ENCODE results near the gene VAV2. TPM values are rescaled to one million over a fixed set of nuclear protein-coding genes. Genes with fewer than 3 reads are reported as not detected.

The VAV2 gene
- total and polyA plus RNA-seq, 2 experiments from 2014 or later: 8.1 to 28.9 TPM

DNA sequence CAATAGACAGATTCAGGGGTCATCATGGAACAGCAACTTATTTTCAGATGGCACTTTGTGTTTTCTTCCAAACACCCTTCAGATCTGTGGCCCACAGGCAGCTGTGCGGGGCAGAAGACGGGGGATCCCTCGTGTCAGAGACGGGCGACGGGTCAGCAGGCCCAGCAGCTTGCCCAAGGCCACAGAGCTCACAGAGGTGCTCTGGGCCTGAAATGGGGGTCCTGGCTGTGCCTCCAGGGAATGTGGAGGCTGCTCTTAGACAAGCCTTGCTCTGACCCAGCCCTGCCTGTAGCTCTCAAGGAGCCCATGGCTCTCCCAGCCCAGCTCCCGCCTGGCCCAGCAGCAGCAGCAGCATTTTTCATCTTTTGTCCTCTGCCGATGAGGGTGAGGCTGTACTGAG lies 213.0 kb downstream of the VAV2 start:
- Histone ChIP-seq H3K27me3 (ENCODE audit: insufficient read depth) (no peaks in the 10 kb centered on the region), H3K4me3 (no peak overlapping the region), H3K79me2 (replicated peaks; ENCODE audit: insufficient read depth) (no peaks in the 10 kb centered on the region), H2AFZ (no peak overlapping the region), H3K36me3 (ENCODE audit: insufficient read depth) (no peaks in the 10 kb centered on the region), H4K20me1 (replicated peaks; ENCODE audit: insufficient read depth) (no peaks in the 10 kb centered on the region), H3K4me1 (ENCODE audit: insufficient read depth) (no peaks in the 10 kb centered on the region), H3K27ac (ENCODE audit: low read depth) (no peak overlapping the region), H3F3A (replicated peaks; ENCODE audit: low read depth) (no peaks in the 10 kb centered on the region), H3K4me2 (no peak overlapping the region), H3K9me2 (ENCODE audit: insufficient read depth) (no peaks in the 10 kb centered on the region)
- Mint-ChIP-seq H3K4me1 (no peaks in the 10 kb centered on the region), H3K36me3 (ENCODE audit: low read depth) (peaks cover 11% of the 10 kb centered on the region; the same call in 2 of the 3 replicates), H3K4me3 (no peak overlapping the region), H3K27ac (peak overlapping the region; percentile 74), H3K27me3 (ENCODE audit: insufficient read depth, low read depth, poor library complexity) (peaks cover 8% of the 10 kb centered on the region), H3K9me3 (no peaks in the 10 kb centered on the region)
- TF ChIP-seq NANOG (IDR thresholded peaks at IDR 0.05; ENCODE audit: borderline replicate concordance): no peak
- TF ChIP-seq ZNF114 (CRISPR knock-in tag; IDR thresholded peaks at IDR 0.05): no peak
- TF ChIP-seq, protein P1, sequence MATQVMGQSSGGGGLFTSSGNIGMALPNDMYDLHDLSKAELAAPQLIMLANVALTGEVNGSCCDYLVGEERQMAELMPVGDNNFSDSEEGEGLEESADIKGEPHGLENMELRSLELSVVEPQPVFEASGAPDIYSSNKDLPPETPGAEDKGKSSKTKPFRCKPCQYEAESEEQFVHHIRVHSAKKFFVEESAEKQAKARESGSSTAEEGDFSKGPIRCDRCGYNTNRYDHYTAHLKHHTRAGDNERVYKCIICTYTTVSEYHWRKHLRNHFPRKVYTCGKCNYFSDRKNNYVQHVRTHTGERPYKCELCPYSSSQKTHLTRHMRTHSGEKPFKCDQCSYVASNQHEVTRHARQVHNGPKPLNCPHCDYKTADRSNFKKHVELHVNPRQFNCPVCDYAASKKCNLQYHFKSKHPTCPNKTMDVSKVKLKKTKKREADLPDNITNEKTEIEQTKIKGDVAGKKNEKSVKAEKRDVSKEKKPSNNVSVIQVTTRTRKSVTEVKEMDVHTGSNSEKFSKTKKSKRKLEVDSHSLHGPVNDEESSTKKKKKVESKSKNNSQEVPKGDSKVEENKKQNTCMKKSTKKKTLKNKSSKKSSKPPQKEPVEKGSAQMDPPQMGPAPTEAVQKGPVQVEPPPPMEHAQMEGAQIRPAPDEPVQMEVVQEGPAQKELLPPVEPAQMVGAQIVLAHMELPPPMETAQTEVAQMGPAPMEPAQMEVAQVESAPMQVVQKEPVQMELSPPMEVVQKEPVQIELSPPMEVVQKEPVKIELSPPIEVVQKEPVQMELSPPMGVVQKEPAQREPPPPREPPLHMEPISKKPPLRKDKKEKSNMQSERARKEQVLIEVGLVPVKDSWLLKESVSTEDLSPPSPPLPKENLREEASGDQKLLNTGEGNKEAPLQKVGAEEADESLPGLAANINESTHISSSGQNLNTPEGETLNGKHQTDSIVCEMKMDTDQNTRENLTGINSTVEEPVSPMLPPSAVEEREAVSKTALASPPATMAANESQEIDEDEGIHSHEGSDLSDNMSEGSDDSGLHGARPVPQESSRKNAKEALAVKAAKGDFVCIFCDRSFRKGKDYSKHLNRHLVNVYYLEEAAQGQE (IDR thresholded peaks at IDR 0.05; ENCODE audit: unreplicated experiment): no peak
- TF ChIP-seq CREB1 (CRISPR knock-in tag; IDR thresholded peaks at IDR 0.05; ENCODE audit: low read depth): no peak
- no peak for TF ChIP-seq POLR2AphosphoS5 (IDR thresholded peaks at IDR 0.05; ENCODE audit: low read depth)
- TF ChIP-seq, protein P2, sequence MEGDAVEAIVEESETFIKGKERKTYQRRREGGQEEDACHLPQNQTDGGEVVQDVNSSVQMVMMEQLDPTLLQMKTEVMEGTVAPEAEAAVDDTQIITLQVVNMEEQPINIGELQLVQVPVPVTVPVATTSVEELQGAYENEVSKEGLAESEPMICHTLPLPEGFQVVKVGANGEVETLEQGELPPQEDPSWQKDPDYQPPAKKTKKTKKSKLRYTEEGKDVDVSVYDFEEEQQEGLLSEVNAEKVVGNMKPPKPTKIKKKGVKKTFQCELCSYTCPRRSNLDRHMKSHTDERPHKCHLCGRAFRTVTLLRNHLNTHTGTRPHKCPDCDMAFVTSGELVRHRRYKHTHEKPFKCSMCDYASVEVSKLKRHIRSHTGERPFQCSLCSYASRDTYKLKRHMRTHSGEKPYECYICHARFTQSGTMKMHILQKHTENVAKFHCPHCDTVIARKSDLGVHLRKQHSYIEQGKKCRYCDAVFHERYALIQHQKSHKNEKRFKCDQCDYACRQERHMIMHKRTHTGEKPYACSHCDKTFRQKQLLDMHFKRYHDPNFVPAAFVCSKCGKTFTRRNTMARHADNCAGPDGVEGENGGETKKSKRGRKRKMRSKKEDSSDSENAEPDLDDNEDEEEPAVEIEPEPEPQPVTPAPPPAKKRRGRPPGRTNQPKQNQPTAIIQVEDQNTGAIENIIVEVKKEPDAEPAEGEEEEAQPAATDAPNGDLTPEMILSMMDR (conservative IDR thresholded peaks at IDR 0.05; ENCODE audit: low read depth in 2 of 2): no peak
- TF ChIP-seq JUNB (IDR thresholded peaks at IDR 0.05; ENCODE audit: unreplicated experiment): no peak
- DNase-seq (ENCODE audit: low spot score) (no peak), ATAC-seq (no peak)

DNA sequence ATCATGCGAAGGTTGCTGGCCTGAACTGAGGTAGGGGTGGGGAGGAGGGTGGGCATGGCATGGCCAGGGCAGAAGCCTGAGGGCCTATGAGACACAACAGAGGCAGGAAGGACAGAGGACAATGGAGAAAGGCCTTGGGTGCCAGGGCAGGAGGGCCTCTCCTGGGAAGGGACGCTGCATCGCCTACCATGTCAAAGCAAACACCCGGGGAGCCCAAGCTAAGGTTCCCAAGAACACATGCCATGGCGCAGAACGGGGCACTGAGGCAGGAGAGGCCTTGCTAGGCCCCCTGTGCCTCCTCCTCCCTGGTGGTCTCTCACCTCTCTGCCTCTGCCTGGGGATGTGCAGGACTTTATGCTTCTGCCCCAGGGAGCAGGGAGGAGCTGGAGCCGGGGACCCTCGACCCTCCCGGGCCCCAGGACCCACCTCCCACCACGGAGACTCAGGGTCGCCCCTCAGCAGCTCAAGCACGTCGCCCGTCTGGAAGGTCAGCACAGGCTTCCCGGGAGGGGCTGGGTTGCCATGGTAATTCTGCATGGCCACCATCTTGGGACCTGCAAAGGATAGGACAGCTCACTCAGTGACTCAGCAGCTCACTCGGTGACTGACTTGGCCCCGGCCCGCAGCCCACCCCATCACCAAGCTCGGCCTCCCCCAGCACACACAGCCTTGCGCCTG lies 213.6 kb downstream of the VAV2 start:
- no peak for ATAC-seq
- H3K4me1 Mint-ChIP-seq: no peaks in the 10 kb centered on the region

More for the DNA sequence above, 213.6 kb downstream of the VAV2 start:
- H3K27ac ChIP-seq (ENCODE audit: low read depth): no peak overlapping the region
- no peak overlapping the region for H2AFZ ChIP-seq
- TF ChIP-seq NANOG (IDR thresholded peaks at IDR 0.05; ENCODE audit: borderline replicate concordance): no peak
- TF ChIP-seq, protein P2 (conservative IDR thresholded peaks at IDR 0.05; ENCODE audit: low read depth in 2 of 2): no peak
- TF ChIP-seq JUNB (IDR thresholded peaks at IDR 0.05; ENCODE audit: unreplicated experiment): no peak
- TF ChIP-seq, protein P1 (IDR thresholded peaks at IDR 0.05; ENCODE audit: unreplicated experiment): no peak
- TF ChIP-seq ZNF114 (CRISPR knock-in tag; IDR thresholded peaks at IDR 0.05): no peak
- TF ChIP-seq, protein P3, sequence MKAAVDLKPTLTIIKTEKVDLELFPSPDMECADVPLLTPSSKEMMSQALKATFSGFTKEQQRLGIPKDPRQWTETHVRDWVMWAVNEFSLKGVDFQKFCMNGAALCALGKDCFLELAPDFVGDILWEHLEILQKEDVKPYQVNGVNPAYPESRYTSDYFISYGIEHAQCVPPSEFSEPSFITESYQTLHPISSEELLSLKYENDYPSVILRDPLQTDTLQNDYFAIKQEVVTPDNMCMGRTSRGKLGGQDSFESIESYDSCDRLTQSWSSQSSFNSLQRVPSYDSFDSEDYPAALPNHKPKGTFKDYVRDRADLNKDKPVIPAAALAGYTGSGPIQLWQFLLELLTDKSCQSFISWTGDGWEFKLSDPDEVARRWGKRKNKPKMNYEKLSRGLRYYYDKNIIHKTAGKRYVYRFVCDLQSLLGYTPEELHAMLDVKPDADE (IDR thresholded peaks at IDR 0.05): no peak
- no peak for TF ChIP-seq ZNF331 (CRISPR knock-in tag; IDR thresholded peaks at IDR 0.05; ENCODE audit: low read depth)
- H3K27me3 ChIP-seq (ENCODE audit: insufficient read depth): no peaks in the 10 kb centered on the region
- H3K9me3 Mint-ChIP-seq: no peaks in the 10 kb centered on the region
- no peak overlapping the region; the same call in 1 of the 2 replicates for H3K27ac Mint-ChIP-seq
- H3K36me3 ChIP-seq (ENCODE audit: insufficient read depth): no peaks in the 10 kb centered on the region
- no peaks in the 10 kb centered on the region for H3K9me2 ChIP-seq (ENCODE audit: insufficient read depth)
- H3K27me3 Mint-ChIP-seq (ENCODE audit: insufficient read depth, low read depth, poor library complexity): peaks cover 8% of the 10 kb centered on the region
- H3K36me3 Mint-ChIP-seq (ENCODE audit: low read depth): peaks cover 11% of the 10 kb centered on the region; the same call in 2 of the 3 replicates
- no peaks in the 10 kb centered on the region for H3K79me2 ChIP-seq (replicated peaks; ENCODE audit: insufficient read depth)
- H3K4me2 ChIP-seq: no peak overlapping the region
- no peak overlapping the region for H3K4me3 ChIP-seq
- no peaks in the 10 kb centered on the region for H3K4me1 ChIP-seq (ENCODE audit: insufficient read depth)
- no peaks in the 10 kb centered on the region for H3F3A ChIP-seq (replicated peaks; ENCODE audit: low read depth)
- H3K4me3 Mint-ChIP-seq: no peak overlapping the region
- DNase-seq (ENCODE audit: low spot score): no peak
- H4K20me1 ChIP-seq (replicated peaks; ENCODE audit: insufficient read depth): no peaks in the 10 kb centered on the region

All from GM23338 (cell line).